GM21619 (cell line): ENCODE measurements around the gene PPP2R5A.

Experiments used
- ATAC-seq: cut with Tn5 transposase; IDR thresholded peaks from one replicate; pipeline ENCODE4 v1.9.1; 2021; ENCODE audit not compliant: unreplicated experiment

The PPP2R5A gene

GRCh38 chr1:212284744-212285684, at the start of gene PPP2R5A:
Gene PPP2R5A, plus strand, starts transcription at chr1:212285410. Its CDS starts 701 bp downstream, at chr1:212286111.
- ATAC-seq: peak; percentile 89

- no peak for ATAC-seq
Measured at GRCh38 chr1:212235857-212236256, 49.4 kb upstream of the PPP2R5A start.

GRCh38 chr1:212236664-212237220, 48.5 kb upstream of the PPP2R5A start:
- ATAC-seq: no peak

GRCh38 chr1:212237651-212238050, 47.6 kb upstream of the PPP2R5A start:
- ATAC-seq: peak; percentile 94

GRCh38 chr1:212238552-212238951, 46.7 kb upstream of the PPP2R5A start:
- ATAC-seq: no peak

- no peak for ATAC-seq
Measured at GRCh38 chr1:212241501-212241900, 43.7 kb upstream of the PPP2R5A start.

GRCh38 chr1:212241957-212242287, 43.3 kb upstream of the PPP2R5A start:
- no peak for ATAC-seq

- no peak for ATAC-seq
Measured at GRCh38 chr1:212242288-212242984, 42.8 kb upstream of the PPP2R5A start.

- no peak for ATAC-seq
Measured at GRCh38 chr1:212242985-212243308, 42.3 kb upstream of the PPP2R5A start.

GRCh38 chr1:212244441-212244840, 40.8 kb upstream of the PPP2R5A start:
- ATAC-seq: no peak

GRCh38 chr1:212247179-212247721, 38.0 kb upstream of the PPP2R5A start:
- ATAC-seq: no peak

GRCh38 chr1:212247988-212248387, 37.2 kb upstream of the PPP2R5A start:
- no peak for ATAC-seq

- ATAC-seq: no peak
Measured at GRCh38 chr1:212254853-212255363, 30.3 kb upstream of the PPP2R5A start.

- no peak for ATAC-seq
Measured at GRCh38 chr1:212255705-212256307, 29.4 kb upstream of the PPP2R5A start.

- peak; percentile 64 for ATAC-seq
Measured at GRCh38 chr1:212256369-212256768, 28.8 kb upstream of the PPP2R5A start.

- no peak for ATAC-seq
Measured at GRCh38 chr1:212257157-212257556, 28.1 kb upstream of the PPP2R5A start.

GRCh38 chr1:212259693-212260480, 25.3 kb upstream of the PPP2R5A start:
- ATAC-seq: no peak

- no peak for ATAC-seq
Measured at GRCh38 chr1:212260557-212261355, 24.5 kb upstream of the PPP2R5A start.

- no peak for ATAC-seq
Measured at GRCh38 chr1:212261361-212261929, 23.8 kb upstream of the PPP2R5A start.
